GM21447 (cell line): ENCODE results near the gene MVD.
"Not testable (repeated sequence)": the region's sequence is repeated elsewhere in the genome, so short reads cannot be mapped to it uniquely, and the experiment has no call there.

Experiments
- ATAC-seq: cut with Tn5 transposase; IDR thresholded peaks from one replicate; pipeline ENCODE4 v1.9.1; 2021; ENCODE audit not compliant: unreplicated experiment

Gene MVD

DNA sequence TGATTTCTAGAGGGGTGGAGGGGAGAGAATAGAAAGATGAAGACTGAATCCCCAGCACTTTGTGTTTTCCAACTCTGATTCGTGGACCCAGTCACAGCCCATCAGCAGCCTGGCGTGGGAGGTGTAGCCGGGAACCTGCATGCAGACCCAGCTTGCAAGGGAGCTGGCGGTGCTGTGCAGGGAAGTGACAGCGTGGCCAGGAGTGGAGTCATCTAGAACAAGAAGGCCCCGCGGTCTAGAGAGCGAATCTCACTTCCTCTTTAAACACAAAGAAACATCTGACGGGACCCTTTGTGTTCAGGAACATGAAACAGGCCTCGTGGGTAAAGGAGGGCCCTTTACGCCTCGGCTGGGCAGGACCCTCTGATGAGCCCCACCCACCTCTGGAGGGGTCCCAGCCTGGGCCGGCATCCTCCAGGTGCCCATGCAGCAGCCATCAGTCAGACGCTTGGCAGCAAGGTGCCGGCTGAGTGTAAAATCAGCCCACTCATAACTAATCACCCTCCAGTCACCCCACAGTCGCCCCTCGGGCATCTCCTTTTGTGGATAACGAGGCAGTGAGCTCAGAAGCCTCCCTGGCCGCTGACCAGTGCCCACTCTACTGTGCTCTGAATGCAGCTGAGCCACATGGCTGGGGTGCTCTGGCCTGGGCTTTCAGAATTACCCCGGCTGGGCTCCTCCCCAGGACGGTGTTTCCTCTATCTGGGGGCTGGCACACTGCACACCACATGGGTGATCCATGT lies 19.0 kb upstream of the MVD start:
- peak; percentile 69 for ATAC-seq

DNA sequence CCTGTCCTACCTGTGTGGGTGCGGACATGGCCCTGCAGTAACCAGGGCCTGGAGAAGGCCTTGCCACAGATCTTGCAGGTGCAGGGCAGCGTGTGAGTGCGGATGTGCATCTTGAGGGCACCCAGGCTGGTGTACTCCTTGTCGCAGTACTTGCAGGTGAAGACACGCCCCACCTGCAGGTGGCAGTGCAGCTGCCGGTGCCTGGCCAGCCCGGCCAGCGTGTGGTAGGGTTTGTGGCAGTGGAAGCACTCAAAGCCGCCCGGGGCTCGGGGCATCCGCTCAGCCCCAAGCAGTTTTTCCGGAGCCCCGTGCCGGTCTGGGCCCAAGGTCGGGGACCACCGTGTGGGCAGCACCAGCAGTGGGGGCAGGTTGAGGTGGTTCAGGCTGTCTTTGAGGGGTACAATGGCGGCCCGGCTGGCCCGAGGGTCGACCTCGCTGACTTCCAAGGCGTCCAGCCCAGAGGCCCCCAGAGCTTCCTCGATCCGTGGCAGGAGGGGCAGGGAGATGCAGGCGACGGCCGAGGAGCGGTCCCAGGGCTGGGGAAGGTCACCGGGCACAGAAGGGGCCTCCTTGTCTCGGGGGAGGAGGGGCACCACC lies 18.3 kb upstream of the MVD start:
- no peak for ATAC-seq

DNA sequence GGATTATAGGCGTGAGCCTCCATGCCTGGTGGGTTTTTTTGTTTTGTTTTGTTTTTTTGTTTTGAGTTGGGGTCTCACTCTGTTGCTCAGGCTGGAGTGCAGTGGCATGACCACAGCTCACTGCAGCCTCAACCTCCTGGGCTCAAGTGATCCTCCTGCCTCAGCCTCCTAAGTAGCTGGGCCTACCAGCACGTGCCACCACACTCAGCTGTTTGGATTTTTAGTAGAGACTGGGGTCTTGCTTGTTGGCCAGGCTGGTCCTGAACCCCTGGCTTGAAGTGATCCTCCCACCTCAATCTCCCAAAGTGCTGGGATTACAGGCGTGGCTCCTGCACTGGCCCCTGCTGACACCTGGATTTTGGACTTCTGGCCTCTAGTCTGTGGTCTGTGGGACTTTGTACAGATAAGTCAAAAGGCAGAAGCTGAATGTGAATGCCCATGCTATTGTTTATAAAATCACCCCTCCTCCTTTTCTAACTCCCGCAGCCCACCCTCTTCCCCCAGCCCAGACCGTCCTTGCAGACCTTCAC lies 17.7 kb upstream of the MVD start:
- ATAC-seq = no peak

DNA sequence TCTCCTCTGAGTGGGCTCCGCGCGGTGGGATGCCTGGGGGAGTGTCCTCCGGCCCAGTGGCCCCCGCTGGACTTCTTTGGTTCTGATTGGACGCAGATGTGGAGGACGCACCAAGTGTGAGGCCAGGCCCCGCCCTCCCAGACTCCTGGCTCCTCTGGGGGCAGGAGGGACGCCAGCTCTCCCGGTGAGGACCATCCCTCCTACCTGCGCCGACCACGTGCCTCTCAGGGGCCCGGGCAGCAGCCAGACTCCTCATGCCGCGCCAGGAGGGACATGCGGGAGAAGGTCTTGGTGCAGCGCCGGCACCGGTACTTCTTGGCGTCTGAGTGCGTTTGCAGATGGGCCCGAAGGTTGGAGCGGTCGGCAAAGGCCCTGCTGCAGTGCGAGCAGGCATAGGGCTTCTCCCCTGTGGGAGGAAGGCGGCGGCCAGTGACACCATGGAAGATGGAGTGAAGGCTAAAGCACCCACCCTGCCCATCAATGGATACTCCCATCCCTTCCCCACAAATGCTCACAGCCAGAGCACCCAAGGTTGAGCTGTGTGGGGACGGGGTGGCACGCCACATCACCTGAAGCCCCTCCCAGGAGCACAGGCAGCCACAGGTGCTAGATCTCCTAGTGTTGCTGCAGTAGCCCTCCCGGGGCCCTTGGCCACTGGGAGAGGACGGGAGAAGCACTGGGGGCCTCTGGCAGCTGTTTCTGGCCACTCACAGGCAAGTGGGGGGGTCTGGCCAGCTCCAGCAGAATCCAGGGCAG lies 15.5 kb upstream of the MVD start:
- no peak for ATAC-seq

DNA sequence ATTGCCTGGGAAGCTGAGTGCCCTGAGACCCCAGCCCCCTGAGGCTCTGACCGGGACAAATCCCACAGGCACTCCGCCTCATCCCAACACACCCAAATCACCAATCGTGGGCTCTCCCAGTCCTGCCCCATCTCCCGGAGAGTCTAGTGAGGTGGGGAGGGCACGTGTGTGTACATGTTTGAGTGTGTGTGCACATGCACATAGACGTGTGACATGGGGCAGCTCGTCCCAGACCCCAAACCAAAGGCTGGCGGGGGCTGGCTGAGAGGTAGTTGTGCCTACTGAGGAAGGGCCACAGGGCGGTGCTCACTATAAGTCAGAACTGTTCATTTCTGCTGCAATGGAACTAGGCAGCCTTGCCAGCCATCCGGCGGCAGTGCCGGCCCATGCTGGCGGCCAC lies 14.8 kb upstream of the MVD start:
- ATAC-seq = no peak

DNA sequence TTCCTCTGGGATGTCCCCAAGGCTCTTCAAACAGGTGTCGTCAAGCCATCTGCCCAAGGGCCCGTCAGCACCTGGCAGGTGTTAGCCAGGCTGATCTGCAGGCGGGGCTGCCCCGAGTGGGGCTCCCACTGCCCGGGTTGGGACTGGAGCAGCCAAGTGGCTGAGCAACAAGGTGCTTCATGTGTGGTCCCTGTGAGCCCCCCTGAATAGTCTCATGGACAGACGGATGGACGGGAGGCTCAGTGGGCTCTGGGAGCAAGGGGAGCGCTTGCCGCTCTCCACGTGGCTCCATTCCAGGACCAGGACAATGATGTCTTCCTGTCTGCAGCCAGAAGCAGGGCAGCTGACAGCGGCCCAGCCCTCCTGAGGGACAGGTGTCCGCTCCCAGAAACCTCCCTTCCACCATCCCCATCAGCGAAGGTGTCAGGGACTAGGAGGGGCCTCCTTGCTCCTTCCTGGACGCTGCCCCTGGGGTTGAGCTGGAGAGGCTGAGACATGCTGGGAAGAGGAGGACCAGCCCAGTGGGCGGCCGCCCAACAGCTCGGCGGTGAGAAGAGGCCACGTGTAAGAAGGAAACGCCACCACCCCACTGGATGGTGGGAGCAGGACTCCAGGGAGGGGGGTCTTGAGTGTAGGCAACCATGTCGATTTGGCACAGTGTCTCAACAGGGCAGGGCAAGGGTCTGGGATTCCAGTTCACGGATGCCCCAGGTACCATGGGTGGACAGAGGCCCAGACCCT lies 13.8 kb upstream of the MVD start:
- no peak for ATAC-seq

DNA sequence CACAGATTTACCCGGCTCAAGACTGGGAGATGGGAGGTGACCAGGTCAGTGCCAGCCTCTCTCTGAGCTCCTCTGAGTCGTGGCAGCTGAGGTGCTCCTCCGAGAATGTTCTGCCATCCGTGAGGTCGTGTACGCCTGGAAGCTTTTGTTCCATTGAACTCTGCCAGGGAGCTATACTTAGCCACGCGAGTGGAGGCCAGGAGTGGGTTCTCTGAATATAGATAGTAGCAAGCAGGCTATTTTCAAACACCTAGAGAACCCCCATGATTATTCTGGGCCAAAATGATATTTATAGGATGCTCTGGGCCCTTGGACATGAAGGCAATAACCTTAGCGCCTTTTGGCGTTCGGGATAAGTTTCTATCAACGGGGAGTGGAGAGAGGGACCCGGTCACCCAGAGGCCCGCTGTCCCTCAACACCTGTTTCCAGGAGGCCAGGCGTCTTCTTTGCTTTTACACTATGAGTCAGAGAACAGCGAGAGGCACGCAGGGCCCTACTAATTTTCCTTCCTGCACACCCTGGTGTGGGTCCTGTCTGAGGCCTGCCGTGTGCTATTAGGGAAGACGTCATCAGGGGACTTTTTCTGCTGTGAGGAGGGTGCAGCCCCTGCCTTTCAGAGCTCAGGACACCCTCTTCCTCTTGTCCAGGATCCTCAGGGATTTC lies 11.0 kb upstream of the MVD start:
- ATAC-seq = no peak

DNA sequence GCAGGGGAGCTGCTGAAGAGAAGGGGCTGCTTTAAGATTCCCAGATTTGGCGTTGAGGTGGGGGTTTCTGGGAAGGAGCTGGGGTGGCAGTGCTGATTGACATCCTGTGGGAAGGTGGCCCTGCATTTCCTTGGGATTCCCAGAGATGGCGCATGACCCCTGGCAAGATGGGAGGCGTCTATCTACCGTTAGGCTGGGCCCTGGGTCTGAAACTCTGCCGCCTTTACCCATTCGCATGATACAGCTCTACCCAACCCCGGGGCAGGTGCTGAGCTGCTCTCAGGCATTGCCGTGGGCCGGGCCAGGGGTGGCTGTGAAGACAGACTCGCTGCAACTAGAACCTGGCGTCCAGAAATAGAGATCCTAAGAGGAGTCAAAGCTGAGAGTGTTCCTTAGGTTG lies 9.9 kb upstream of the MVD start:
- ATAC-seq = no peak

DNA sequence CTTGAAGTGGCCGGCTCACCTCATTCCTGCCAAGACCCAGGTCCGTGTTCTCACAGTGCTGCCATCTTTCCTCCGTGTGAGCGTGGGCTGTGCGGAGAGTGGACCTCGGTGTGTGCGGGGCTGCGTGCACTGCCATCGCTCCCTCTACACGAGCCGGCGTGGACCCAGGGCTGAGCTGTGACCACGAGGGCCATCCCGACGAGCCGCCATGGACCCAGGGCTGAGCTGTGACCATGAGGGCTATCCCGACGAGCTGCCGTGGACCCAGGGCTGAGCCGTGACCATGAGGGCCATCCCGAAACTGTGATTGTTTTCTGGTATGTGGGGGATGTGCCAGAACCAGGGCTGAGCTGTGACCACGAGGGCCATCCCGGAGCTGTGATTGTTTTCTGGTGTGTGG lies 8.9 kb upstream of the MVD start:
- ATAC-seq = no peak

DNA sequence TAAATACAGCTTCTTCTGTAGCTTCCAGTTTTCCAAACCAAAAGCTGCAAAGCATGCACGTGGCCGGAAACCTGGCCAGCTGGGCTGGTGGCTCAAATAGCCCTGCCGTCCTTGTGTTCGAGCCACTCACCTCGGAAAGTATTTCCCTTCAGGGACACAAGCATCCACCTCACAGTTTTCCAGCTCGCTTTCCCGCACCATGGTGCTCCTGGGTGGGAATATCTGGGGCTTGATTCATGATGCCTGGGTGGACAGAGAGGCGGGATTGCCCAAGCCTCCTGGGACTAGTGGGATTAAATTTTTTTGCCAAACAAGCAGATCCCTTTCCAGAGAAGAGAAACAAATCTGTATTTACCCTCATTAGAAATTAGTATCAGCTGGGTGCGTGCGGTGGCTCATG lies 7.1 kb upstream of the MVD start:
- ATAC-seq = no peak

DNA sequence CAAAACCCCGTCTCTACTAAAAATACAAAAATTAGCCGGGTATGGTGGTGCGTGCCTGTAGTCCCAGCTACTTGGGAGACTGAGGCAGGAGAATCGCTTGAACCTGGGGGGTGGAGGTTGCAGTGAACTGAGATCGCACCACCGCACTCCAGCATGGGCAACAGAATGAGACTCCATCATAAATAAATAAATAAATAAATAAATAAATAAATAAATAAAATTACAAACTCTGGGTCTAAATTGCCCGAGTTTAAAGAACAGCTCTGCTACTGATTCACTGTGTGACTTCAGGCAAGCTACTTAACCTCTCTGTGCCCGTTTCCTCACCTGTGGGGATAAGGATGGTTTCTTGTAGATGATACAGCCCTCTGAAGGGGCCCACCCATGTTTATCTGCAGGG lies 6.6 kb upstream of the MVD start:
- ATAC-seq = not testable (repeated sequence)

DNA sequence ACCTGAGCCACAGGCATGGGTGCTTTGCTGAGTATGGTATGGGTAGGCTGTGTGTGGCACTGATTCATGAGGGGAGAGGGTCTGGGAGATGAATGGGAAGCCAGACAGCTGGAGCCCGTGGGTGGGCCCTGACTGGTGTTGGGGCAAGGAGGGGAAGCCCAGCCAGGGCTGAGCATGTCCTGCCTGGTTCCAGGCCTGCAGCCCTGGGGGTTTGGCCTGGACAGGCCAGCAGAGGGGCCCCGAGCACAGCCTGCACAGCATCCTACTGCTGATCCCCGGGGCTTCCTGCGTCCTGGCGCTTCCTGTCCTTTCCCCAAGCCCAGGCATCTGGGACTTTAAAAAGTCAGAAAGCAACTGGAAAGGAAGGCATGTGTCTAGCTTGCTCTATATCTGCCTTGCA lies 4.6 kb upstream of the MVD start:
- ATAC-seq = no peak

DNA sequence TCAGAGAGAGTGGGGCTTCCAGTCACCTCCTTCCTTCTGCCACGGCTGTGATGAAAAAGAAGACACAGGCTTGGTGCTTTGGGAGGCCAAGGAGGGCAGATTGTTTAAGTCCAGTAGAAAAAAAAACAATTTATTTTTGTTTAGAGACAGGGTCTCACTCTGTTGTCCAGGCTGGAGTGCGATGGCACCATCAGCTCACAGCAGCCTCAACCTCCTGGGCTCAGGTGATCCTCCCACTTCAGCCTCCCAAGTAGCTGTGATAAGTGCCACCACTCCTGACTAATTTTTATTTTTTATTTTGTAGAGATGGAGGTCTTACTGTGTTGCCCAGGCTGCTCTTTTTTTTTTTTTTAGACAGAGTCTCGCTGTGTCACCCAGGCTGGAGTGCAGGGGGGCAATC lies 2.7 kb upstream of the MVD start:
- ATAC-seq = no peak

DNA sequence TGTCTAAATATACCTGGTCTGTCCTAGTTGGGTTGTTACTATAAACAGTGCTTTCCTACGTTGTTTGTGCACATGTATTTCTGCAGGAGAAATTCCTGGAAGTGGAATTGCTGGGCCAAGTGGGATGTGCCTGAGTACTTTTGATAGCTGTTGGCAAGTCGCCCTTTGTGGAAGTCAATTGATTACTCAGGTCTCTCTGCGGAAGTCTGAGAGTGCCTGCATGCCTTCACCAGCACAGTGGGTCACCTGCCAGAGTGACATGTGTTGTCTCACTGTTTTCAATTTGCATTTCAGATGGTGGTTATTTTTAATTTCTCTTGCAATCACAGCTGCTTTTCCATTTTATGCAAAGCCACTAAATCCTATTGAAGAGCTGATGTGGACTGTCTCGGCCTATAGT lies 2.3 kb upstream of the MVD start:
- ATAC-seq = no peak

DNA sequence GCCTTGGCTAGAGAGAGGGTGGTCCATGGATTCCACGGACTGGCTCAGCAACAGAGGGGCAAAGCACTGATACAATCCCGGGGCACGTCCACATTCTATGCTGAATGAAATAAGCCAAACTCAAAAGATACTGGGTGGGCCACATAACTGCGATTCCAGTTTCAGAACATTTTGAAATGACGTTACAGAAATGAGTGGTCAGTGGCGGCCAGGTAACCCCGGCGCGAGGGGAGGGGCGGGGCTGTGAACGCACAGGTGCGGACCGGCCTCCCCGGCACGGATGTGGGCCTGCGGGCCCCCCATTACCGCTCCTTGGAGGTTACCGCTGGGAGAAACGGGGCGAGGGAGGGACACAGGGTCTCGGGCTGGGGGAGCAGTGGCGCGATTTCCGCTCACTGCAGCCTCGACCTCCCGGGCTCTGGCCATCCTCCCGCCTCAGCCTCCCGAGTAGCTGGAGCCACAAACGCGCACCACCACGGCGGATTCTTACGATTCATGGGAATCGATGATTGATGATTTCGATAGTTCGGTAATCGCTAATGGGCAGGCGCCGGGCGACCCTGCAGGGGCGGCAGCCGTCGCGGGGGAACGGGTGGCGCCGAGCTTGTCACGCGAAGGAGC lies 559 bp downstream of the MVD start:
- ATAC-seq = peak; percentile 15

DNA sequence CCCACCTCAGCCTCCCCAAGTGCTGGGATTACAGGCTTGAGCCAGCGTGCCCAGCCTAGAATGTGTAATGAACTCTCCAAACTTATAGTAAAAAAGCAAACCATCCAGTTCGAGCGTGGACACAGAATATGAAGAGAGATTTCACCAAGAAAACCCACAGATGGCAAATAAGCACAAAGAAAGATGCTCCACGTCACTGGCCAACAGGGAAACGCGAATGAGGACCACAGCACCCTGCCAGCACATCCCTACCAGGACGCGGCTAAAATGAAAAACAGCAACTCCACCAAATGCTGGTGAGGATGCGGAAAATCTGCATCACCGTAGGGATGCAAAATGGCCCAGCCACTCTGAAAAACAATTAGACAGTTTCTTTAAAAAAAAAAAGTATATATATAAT lies 1.4 kb downstream of the MVD start:
- ATAC-seq = no peak

DNA sequence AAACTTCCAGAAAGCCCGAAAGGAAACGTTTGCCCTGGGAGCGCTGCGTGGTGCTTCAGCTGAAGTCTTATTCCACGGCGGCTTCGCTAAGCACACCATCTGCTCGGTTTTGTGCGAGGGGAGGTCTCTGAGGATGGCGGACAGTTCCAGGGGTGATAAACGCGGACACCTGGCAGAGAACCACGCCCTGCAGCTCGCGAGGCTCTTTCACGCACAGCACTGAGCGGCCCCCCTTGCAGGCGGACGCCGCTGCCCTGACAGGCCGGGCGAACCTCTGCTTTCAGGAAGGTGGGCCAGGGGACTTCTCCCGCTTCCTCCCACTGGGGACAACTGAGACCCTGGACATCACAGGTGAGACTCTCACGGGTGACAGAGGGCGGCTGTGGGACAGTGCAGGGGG lies 3.7 kb downstream of the MVD start:
- ATAC-seq = no peak

DNA sequence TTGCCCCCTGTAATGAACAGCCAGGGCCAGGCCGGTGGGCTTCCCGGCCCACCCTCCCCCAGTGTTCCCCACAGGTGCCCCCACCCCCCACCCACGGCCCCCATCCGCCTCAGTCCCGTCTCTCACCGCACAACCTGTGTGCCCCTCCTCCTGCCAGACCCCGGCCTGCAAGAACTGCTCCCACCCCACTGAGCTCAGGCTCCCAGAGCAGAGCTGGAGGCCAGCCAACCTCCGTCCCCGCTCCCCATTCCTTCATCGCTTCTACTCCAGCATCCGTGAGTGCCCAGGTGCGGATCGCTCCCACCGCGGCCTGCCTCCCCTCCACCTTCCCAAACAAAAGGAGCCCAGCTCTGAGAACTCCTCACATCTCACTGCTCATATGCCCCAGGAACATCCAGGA lies 4.2 kb downstream of the MVD start:
- no peak for ATAC-seq

DNA sequence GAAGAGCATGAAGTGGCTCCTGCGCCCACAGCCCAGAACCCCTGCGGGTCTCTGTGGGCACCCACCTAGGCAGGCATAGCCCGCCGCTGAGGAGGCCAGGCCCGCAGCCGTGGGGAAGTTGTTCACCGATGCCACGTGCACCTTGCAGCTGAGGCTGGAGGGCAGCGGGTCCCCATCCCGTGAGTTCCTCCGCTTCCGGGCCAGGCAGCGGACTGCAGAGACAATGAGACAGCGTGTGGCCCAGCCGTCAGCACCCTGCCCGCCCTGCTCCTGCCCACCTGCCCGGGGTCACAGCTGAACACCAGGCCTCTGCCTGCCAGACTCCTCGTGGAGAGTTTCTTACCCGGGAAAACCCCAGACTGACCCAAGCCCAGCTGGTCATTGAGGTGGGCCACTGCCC lies 5.5 kb downstream of the MVD start:
- no peak for ATAC-seq

DNA sequence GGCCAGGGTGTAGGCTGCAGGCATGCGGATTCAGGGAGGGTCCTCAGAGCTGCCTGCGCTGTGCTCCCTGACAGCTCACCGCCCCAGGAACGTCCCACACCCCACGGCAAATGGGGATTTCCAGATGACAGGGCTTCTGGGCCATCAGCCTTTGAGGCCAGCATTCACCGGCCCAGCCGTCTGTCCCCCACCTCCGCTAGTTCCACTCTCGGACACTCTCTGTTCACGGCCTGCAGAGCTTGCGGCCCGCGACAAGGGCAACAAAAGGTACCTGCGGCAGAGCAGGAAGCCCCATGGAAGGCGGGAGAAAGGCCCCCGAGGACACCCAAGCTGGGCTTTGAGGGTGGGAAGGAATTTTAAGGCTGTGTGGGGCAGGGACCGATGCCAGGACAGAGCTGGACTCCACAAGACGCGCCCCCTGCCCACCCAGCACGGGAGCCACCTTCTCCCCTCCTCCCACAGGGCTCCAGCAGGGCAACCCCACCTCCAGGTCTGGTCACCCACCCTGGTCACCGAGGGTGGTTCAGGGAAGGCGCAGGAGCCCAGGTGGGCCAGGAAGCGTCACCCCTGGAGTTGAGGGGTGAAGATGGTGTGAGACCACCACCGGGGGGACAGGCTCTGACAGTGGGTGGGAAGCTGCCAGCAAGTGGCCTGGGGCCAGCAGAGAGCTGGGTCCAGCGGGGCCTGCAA lies 6.5 kb downstream of the MVD start:
- ATAC-seq = no peak
